Left kidney (tissue), 2 donors: ENCODE measurements around the gene CRHR1. TPM values are rescaled to one million over a fixed set of nuclear protein-coding genes. Genes with fewer than 3 reads are reported as not detected.

Source experiments
- DNase-seq: peaks from one replicate; pipeline ENCODE4 v3.0.0-alpha.2; 2013
- polyA plus RNA-seq: library from polyadenylated mRNA; unstranded; fragments of 120-200 nt; gene quantifications from one replicate; pipeline ENCODE4 v1.2.1, GENCODE V29; 2013; ENCODE audit not compliant: insufficient read length

The CRHR1 gene
- polyA plus RNA-seq, 1 donor: 0.47 TPM

- DNase-seq: no peak
Observed at GRCh38 chr17:45823598-45823997, 39.5 kb downstream of the CRHR1 start.

- DNase-seq: no peak
Observed at GRCh38 chr17:45824475-45824874, 40.4 kb downstream of the CRHR1 start.

DNA sequence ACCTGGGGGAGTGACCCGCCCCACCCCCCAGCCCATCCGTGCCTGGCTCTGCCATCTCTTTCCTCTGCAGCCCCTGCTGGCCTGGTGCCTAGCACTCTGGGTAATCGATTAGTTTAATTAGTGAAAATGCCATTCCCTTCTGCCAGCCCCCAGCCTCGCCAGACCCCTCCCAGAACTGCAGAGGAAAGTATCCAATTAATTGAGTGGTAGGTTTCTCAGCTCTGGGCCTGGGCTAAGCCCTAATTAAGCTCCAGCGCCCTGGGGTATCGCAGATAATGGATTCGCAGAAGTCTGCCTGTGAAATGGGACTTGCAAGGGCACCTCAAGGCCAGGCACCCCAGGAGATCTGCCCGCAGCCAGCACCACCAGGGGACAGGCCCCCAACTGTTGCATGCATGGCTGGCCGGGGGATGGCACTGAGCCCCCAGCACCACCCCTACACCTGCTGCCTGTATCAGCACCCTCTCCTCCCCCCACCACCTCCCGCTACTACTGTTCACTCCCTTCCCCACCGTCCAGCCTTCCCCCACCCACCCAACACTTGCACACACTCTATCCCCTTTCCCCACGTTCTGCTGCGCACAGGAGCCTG lies 40.9 kb downstream of the CRHR1 start:
- no peak for DNase-seq

DNA sequence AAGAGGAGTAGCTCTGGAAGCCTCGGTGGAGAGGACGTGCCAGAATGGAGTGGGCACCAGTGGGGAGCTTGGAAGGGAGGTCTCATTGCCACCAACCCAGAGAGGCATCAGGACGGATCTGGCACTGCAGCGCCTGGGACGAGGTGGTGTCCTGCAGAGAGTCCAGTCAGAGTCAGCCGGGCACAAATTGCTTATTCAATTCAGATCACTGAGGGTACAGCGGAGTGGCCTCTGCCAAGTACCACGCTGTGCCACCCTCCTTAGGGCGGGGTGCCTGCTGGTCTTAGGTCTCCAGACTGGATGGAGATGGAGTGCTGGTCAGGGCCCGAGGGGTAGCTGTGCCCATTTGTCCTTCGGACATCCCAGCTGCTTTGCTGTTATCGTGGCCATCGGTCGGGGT lies 41.7 kb downstream of the CRHR1 start:
- DNase-seq: no peak

GRCh38 chr17:45826919-45827588 lies 42.9 kb downstream of the CRHR1 start:
- no peak for DNase-seq

GRCh38 chr17:45828171-45828570 lies 44.1 kb downstream of the CRHR1 start:
- DNase-seq: no peak

DNA sequence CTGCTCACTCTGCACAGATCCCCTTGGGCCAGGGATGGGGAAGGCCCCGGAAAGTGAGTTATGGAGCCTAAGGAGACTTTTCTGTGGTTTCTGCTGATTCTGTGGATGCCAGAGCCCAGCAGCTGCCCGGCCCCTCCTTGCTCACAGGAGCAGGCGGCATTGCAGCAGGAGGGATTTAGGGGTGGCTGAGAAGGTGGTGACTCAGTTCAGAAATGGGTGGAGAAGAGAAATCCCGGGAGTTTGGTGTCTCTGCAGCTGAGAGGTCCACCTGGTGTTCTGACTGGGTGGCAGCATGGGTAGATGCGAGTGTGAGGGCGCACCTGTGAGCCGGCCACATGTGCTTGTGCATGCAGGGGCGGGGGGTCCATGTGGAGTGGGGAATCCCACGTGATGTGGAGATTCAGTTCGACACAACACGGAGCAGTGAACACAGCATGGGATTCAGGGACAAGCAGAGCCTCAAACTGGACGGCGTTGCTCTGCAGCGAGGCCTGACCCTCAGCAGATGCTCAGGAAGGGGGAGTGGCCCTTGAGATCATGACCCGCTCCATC lies 44.5 kb downstream of the CRHR1 start:
- DNase-seq: no peak

- no peak for DNase-seq
Observed at GRCh38 chr17:45833920-45834319, 49.8 kb downstream of the CRHR1 start.

DNA sequence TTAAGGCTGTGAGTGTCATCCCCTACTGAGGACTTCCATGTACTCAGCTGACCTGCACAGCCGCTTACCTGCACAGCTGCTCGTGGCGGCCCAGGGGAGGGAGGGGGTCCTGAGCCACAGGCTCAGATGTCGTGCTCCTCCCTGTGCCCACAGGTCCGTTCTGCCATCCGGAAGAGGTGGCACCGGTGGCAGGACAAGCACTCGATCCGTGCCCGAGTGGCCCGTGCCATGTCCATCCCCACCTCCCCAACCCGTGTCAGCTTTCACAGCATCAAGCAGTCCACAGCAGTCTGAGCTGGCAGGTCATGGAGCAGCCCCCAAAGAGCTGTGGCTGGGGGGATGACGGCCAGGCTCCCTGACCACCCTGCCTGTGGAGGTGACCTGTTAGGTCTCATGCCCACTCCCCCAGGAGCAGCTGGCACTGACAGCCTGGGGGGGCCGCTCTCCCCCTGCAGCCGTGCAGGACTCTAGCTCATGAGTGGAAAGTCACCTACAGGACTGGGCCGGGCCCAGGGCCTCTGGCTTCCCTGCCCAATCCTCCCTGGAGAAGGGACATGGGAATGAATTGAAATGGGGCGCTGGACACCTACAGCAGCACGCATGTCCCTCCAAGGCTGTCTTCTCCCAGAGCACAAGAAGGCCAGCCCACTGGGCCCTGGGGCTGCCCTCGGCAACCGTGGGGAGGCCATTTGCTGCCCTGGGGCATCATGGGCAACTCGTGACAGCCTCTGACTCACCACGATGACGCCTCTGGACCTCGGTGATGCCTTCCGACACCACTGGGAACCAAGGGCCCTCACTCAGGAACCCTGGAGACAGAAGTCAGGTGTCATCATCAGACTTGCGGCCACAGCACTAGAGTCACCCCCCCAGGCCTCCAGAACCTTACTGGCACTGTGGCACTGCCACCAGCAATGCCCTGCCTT lies 50.6 kb downstream of the CRHR1 start:
- no peak for DNase-seq

GRCh38 chr17:45835481-45835880 lies 51.4 kb downstream of the CRHR1 start:
- no peak for DNase-seq

GRCh38 chr17:45836047-45837044 lies 52.2 kb downstream of the CRHR1 start:
- DNase-seq: no peak

DNA sequence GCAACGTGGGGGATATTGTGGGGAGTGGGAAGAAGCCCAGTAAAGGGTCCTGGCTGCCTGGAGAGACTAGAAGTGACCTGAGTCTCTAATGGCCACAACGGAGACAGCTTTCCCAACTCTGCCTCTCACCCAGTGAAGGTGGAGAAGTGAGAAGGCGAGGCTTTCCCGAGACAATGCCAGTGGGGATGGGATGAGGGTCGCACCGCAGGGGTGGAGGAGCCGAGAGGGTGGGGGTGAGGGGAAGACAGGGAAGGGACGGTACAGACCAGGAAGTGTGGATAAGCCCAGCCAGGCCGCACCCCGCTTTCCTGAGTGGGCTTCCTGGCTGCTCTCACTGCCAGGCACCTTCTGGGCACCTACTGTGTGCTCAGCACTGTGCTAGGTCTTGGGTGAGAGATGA lies 53.1 kb downstream of the CRHR1 start:
- DNase-seq: no peak

DNA sequence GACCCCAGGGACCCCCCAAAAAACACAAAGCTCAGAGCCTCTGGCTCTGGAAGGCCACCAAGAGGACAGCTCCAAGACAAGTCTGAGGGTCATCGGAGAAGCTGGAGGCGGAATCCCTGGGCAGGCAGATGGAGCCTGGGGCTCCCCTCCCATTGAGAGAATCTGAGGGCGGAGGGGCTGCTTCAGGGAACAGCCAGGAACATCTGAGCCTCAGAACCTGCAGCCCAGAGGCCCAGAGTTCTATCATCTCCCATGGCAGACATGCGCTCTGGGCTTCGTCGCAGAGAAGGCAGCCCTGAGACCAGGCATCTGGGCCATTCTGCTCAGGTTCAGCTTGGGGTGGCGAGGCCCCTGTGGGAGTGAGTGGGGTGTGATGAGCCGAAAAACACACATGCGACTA lies 53.5 kb downstream of the CRHR1 start:
- DNase-seq: no peak

DNA sequence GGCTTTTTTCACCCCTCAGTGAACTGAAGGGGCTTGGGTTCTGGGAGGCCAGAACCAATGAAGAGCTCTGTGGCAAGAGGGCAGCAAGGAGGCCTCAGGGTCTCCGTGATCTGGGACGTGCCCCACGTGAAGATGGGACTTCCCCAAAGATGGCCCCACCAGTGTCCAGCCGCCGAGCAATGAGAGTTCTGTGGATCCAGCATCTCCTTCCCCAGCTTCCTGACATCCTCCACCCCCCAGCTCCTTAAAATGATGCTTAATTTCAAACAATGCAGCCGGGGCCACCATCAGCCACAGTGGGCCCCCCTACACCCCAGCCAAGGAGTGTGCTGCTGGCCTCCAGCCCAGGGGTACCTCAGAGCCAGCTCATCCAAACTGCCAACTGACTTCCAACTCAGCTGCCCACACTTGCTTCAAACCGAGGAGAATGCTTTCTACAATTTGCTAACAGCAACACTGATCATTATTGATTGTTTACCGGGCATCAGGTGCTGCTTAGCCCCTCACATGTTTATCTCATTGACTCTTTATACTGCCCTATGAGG lies 54.7 kb downstream of the CRHR1 start:
- no peak for DNase-seq

DNA sequence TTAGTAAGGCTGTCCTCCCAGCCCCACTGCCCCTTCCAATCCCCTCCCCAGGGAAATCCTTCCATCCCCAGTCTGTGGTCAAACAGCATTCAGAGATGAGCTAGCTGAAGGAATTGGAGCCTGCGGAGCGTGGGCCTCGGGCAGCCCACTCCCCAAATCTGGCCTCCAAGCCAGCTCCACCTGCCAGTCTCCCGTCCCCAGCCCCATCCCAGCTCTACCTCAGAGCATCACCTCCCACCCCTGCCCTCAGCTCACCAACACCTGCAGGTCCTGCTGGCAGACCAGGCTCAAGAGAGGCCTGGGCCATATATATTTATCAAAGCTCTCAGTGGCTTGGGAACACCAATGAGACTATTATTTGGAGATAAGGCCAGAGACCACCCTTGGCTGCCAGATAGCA lies 55.3 kb downstream of the CRHR1 start:
- no peak for DNase-seq

DNA sequence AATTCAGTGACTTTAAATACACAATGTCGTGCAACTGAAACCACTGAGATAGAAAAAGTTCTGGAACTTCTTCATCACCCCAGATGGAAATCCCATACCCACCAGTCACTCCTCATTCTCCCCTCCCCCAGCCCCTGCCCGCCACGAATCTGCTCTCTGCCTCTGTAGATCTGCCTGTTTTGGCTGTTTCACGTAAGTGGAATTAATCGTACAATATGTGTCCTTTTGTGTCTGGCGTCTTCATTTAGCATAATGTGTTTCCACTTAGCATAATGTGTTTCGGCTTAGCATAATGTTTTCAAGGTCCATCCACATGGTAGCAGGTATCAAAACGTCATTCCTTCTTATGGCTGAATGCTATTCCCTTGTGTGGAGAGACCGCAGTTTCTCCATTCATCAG lies 57.1 kb downstream of the CRHR1 start:
- DNase-seq: no peak

DNA sequence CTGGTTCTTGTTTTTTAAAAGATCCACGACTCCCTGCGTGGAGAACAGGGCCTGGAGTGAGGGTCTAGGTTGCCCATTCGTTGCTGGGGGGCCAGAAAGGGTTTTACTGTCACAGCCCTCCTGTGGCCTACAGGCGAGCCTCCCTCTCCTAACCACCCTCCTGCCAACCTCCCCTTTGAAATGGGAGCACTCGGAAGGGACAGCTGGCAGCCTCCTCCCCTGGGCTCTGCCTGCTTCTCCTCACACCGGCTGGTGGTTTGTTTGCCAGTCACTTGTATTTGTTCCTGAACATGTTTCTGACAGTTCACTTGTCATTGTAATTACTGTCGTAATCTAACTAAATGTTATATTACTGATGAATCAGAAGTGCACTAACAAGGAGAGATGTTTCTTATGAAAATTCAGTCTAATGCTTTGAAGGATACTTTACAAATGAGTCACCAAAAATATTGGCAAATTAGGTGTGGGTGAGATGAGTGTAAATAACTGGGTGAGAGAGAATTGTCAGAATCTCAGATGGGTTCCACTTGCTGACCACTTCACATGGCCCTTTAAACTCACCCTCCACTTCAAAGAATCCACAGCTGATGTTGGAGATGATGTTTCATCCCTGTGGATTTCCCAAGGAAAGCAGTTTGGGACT lies 57.9 kb downstream of the CRHR1 start:
- DNase-seq: no peak

DNA sequence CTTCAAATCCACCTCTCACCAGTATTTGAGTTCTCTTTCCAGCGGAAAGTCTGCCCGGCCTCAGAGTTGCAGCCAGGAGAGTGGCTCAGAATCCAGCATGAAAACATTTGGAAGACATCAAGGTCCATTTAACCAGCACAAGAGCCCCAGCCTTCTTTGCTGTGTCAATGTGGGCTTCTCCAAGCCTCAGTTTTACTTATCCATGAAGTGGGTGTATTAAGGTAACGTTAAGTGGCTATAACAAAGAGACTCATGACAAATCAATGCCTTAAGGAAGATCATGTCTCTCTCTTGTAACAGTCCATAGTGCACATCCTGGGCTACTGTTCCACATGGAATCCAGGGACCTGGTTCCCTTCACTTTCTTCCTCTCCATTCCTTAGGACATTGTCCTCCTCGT lies 59.6 kb downstream of the CRHR1 start:
- no peak for DNase-seq

GRCh38 chr17:45844695-45845375 lies 60.7 kb downstream of the CRHR1 start, which contains the start of gene SPPL2C:
SPPL2C (plus strand) TSS chr17:45844881; CDS start chr17:45844907, 26 bp downstream.
- DNase-seq: no peak
